IMR-90 (cell line): ENCODE results near the gene OGFOD2. TPM values are rescaled to one million over a fixed set of nuclear protein-coding genes. Genes with fewer than 3 reads are reported as not detected.

Source experiments
- ATAC-seq: fragments of 200-7000 bp; cut with Tn5 transposase; 2 replicates; pipeline ENCODE4 v1.9.1; 2020; ENCODE audit warnings: low read depth, mild to moderate bottlenecking, moderate library complexity
- BruUV-seq: library from RNA; stranded (reverse); fragments of 400-500 nt; replicated peaks from 2 replicates; lab custom pipeline; 2021; lab: Mats Ljungman, UMichigan
- CTCF ChIA-PET: fragments of 300-600 bp; formaldehyde crosslinking; extraction: SDS; loops from one replicate; lab custom pipeline; 2021; ENCODE audit warnings: antibody characterized with exemption; lab: Yijun Ruan, JAX
- POLR2A ChIA-PET: fragments of 300-600 bp; sonication (Branson Sonifier 250); formaldehyde crosslinking; loops from one replicate; lab custom pipeline; 2022; ENCODE audit warnings: antibody characterized with exemption; ENCODE audit not compliant: unreplicated experiment; lab: Charles Lee
- DNase-seq: peaks from one replicate; pipeline ENCODE4 v3.0.0; 2013
- H2AFZ ChIP-seq: replicated peaks from 2 replicates; pipeline ENCODE3; 2013; ENCODE audit warnings: low read length, mild to moderate bottlenecking; ENCODE audit not compliant: poor library complexity
- H2AK5ac ChIP-seq: 2 replicates; pipeline ENCODE4 v1.6.1; 2013; ENCODE audit warnings: low read depth, low read length, inconsistent platforms
- H2AK9ac ChIP-seq: replicated peaks from 2 replicates; pipeline ENCODE3; 2013; ENCODE audit warnings: mild to moderate bottlenecking, low read depth, low read length, moderate library complexity; ENCODE audit not compliant: poor library complexity
- H2BK120ac ChIP-seq: 2 replicates; pipeline ENCODE4 v1.6.1; 2013; ENCODE audit warnings: low read depth, low read length, inconsistent platforms
- H2BK15ac ChIP-seq: 3 replicates; pipeline ENCODE4 v1.6.1; 2013; ENCODE audit warnings: low read depth, low read length, inconsistent platforms
- H2BK20ac ChIP-seq: 2 replicates; pipeline ENCODE4 v1.6.1; 2013; ENCODE audit warnings: low read depth, mild to moderate bottlenecking, inconsistent platforms, low read length, moderate library complexity
- H2BK5ac ChIP-seq: 2 replicates; pipeline ENCODE4 v1.6.1; 2013; ENCODE audit warnings: mild to moderate bottlenecking, low read depth, low read length, inconsistent platforms; ENCODE audit not compliant: poor library complexity, severe bottlenecking
- H3K14ac ChIP-seq: replicated peaks from 2 replicates; pipeline ENCODE4 v1.6.1; 2013; ENCODE audit warnings: low read depth, low read length, inconsistent platforms
- H3K18ac ChIP-seq: 2 replicates; pipeline ENCODE4 v1.6.1; 2013; ENCODE audit warnings: low read depth, low read length, control low read depth
- H3K23ac ChIP-seq: 2 replicates; pipeline ENCODE4 v1.6.1; 2013; ENCODE audit warnings: low read depth, low read length, inconsistent platforms
- H3K27ac ChIP-seq: 2 replicates; pipeline ENCODE4 v1.5.1; 2013; ENCODE audit warnings: mild to moderate bottlenecking, control low read depth, low read length; ENCODE audit not compliant: insufficient read depth
- H3K27me3 ChIP-seq: 2 replicates; pipeline ENCODE4 v1.6.1; 2013; ENCODE audit warnings: low read length; ENCODE audit not compliant: control insufficient read depth, insufficient read depth
- H3K36me3 ChIP-seq: 2 replicates; pipeline ENCODE4 v1.6.1; 2013; ENCODE audit warnings: low read length, mixed read lengths; ENCODE audit not compliant: control insufficient read depth, insufficient read depth
- H3K4ac ChIP-seq: 2 replicates; pipeline ENCODE4 v1.6.1; 2013; ENCODE audit warnings: low read depth, low read length, inconsistent platforms
- H3K4me1 ChIP-seq: 2 replicates; pipeline ENCODE4 v1.6.1; 2013; ENCODE audit warnings: low read length, mixed read lengths; ENCODE audit not compliant: control insufficient read depth, insufficient read depth
- H3K4me2 ChIP-seq: 2 replicates; pipeline ENCODE4 v1.6.1; 2013; ENCODE audit warnings: low read depth, mild to moderate bottlenecking, control low read depth, low read length, moderate library complexity
- H3K4me3 ChIP-seq: 2 replicates; pipeline ENCODE4 v1.5.1; 2013; ENCODE audit warnings: low read depth, mild to moderate bottlenecking, control low read depth, low read length, moderate library complexity; ENCODE audit not compliant: insufficient read depth
- H3K56ac ChIP-seq: 2 replicates; pipeline ENCODE4 v1.6.1; 2013; ENCODE audit warnings: low read length, inconsistent platforms; ENCODE audit not compliant: insufficient read depth; ENCODE audit errors: extremely low read depth
- H3K79me1 ChIP-seq, 2 experiments: 2 replicates each; pipeline ENCODE4 v1.6.1; 2013; ENCODE audit warnings: low read length in 2 of 2, inconsistent platforms in 1 of 2, low read depth in 1 of 2
- H3K9ac ChIP-seq: 2 replicates; pipeline ENCODE4 v1.6.1; 2013; ENCODE audit warnings: low read depth, low read length, control low read depth
- H3K9me1 ChIP-seq: 2 replicates; pipeline ENCODE4 v1.6.1; 2013; ENCODE audit warnings: low read length, inconsistent platforms; ENCODE audit not compliant: insufficient read depth
- H3K9me3 ChIP-seq: 2 replicates; pipeline ENCODE4 v1.6.1; 2013; ENCODE audit warnings: low read length; ENCODE audit not compliant: control insufficient read depth, insufficient read depth
- H4K20me1 ChIP-seq: 2 replicates; pipeline ENCODE4 v1.6.1; 2013; ENCODE audit warnings: low read length, inconsistent platforms; ENCODE audit not compliant: insufficient read depth
- H4K5ac ChIP-seq: 2 replicates; pipeline ENCODE4 v1.6.1; 2013; ENCODE audit warnings: mild to moderate bottlenecking, low read depth, low read length, control low read depth
- H4K8ac ChIP-seq, 2 experiments: 2 replicates each; pipeline ENCODE4 v1.6.1; 2013; ENCODE audit warnings: low read depth in 2 of 2, low read length in 2 of 2, control low read depth in 1 of 2, inconsistent platforms in 1 of 2
- H4K91ac ChIP-seq: 2 replicates; pipeline ENCODE4 v1.6.1; 2013; ENCODE audit warnings: low read depth, low read length, inconsistent platforms; ENCODE audit not compliant: insufficient read depth
- CHD1 ChIP-seq: IDR thresholded peaks from 2 replicates; pipeline ENCODE4 v1.6.1; 2012; ENCODE audit warnings: low read depth, low read length, improper control_type of control experiment
- MAFK ChIP-seq: IDR thresholded peaks from 2 replicates; pipeline ENCODE4 v1.6.1; 2012; ENCODE audit warnings: low read depth, low read length, improper control_type of control experiment
- MAZ ChIP-seq: IDR thresholded peaks from 2 replicates; pipeline ENCODE4 v1.6.1; 2012; ENCODE audit warnings: low read depth, mild to moderate bottlenecking, low read length, improper control_type of control experiment, moderate library complexity, borderline replicate concordance
- MXI1 ChIP-seq: IDR thresholded peaks from 2 replicates; pipeline ENCODE4 v1.6.1; 2012; ENCODE audit warnings: low read depth, mild to moderate bottlenecking, low read length, moderate library complexity, borderline replicate concordance
- NFE2L2 ChIP-seq: fragments of 150-350 bp; IDR thresholded peaks from 2 replicates; pipeline ENCODE4 v1.6.1; 2016; ENCODE audit warnings: low read depth, mild to moderate bottlenecking, low read length
- WGBS, 2 experiments: methylation state at CpG; one replicate each; pipeline versions ENCODE4 v1.1.5 to v1.1.7; 2013; ENCODE audit warnings: missing lambda C conversion rate in 2 of 2; ENCODE audit not compliant: insufficient read length in 1 of 2; ENCODE audit errors: extremely low coverage in 2 of 2; 5-methylcytosine and 5-hydroxymethylcytosine counted together
- dilution Hi-C: fragments of 300-500 bp; cut with HindIII; formaldehyde crosslinking; loops from one replicate; pipeline ENCODE4 v1.14.3; 2018; ENCODE audit warnings: low sequenced_read_pairs; ENCODE audit not compliant: unreplicated experiment
- in situ Hi-C: fragments of 300-500 bp; cut with MboI; formaldehyde crosslinking; loops from 3 replicates; pipeline ENCODE4 v1.14.3; 2019; ENCODE audit warnings: low sequenced_read_pairs, inconsistent platforms, mixed read lengths
- intact Hi-C: fragments of 100-400 bp; cut with micrococcal nuclease; formaldehyde crosslinking; loops from 2 replicates; pipeline ENCODE4 v1.10.0; 2022
- polyA plus RNA-seq, 3 experiments: library from polyadenylated mRNA; depleted of rRNA; stranded (reverse); fragments of >200 nt; gene quantifications; 2 replicates each; pipeline ENCODE4 v1.2.3, GENCODE V29; 2012; ENCODE audit warnings: low replicate concordance in 1 of 3
- total RNA-seq: library from RNA; depleted of rRNA; stranded (reverse); fragments of >200 nt; gene quantifications from 2 replicates; pipeline ENCODE4 v1.2.3, GENCODE V29; 2012

The OGFOD2 gene
- total and polyA plus RNA-seq, 2 of the 4 experiments (the other 2 are of a cell fraction): 4.3 to 18.2 TPM

GRCh38 chr12:122960193-122960569 lies 14.9 kb upstream of the OGFOD2 start:
- in situ Hi-C loops: loop anchor here (25.0 kb wide), 1 partner anchor 323 kb away; no protein-coding TSS in a partner anchor
- Histone ChIP-seq H2BK15ac (no peak overlapping the region), H2AK9ac (no peak overlapping the region), H3K27me3 (no peaks in the 10 kb centered on the region), H4K20me1 (peaks cover 4% of the 10 kb centered on the region; the same call in 1 of the 2 replicates), H3K4me2 (no peak overlapping the region), H3K56ac (no peak overlapping the region), H3K18ac (no peak overlapping the region), H3K27ac (no peak overlapping the region), H2BK5ac (no peak overlapping the region), H3K36me3 (peaks cover 4% of the 10 kb centered on the region), H3K23ac (no peak overlapping the region), H3K4me1 (peaks cover 5% of the 10 kb centered on the region), H3K9me3 (no peaks in the 10 kb centered on the region), H3K14ac (no peak overlapping the region), H3K4me3 (no peak overlapping the region), H4K8ac (no peak overlapping the region), H2AK5ac (no peak overlapping the region), H3K9ac (no peak overlapping the region), H4K91ac (no peak overlapping the region), H3K79me1 (peaks cover 0 to 17% of the 10 kb centered on the region in 2 experiments; a peak in 2 of 4 replicates), H4K5ac (no peak overlapping the region), H3K4ac (no peak overlapping the region), H3K9me1 (no peaks in the 10 kb centered on the region; the same call in 1 of the 2 replicates), H2AFZ (no peak overlapping the region), H2BK20ac (no peak overlapping the region), H2BK120ac (no peak overlapping the region)
- ATAC-seq: no peak
- intact Hi-C loops: no loop called here
- POLR2A ChIA-PET: no interaction called here
- DNase-seq: no peak
- no peak for TF ChIP-seq MAZ
- TF ChIP-seq CHD1: no peak
- TF ChIP-seq NFE2L2: no peak
- TF ChIP-seq MXI1: no peak
- no peak for TF ChIP-seq MAFK
- WGBS, 2 experiments: 90% methylated on average over 5 of the region's 8 CpGs; no CpG with 5 or more reads in 1 of the 2 experiments
- dilution Hi-C loops: no loop called here
- CTCF ChIA-PET: no interaction called here
- no TSS peak for BruUV-seq
